H1 (cell line): Measurements from ENCODE around the gene MTF1. TPM values are rescaled to one million over a fixed set of nuclear protein-coding genes. Genes with fewer than 3 reads are reported as not detected.

Experiments used
- CTCF ChIA-PET: fragments of 300-600 bp; sonication (Branson Sonifier 250); formaldehyde crosslinking; loops from one replicate; lab custom pipeline; 2021; ENCODE audit not compliant: partially characterized antibody; lab: Charles Lee
- POLR2A ChIA-PET: fragments of 300-600 bp; sonication (Branson Sonifier 250); formaldehyde crosslinking; loops from one replicate; lab custom pipeline; 2021; ENCODE audit warnings: inconsistent platforms; ENCODE audit not compliant: partially characterized antibody; lab: Charles Lee
- DNase-seq, 2 experiments: peaks; one replicate each; pipeline versions ENCODE4 v3.0.0 to v3.0.0-alpha.2; 2010 to 2022; ENCODE audit warnings: low spot score in 2 of 2, low read depth in 1 of 2, mixed read lengths in 1 of 2
- FAIRE-seq: peaks from 2 replicates; lab custom pipeline; 2011; peaks lifted over from hg19 to GRCh38; lab: Jason Lieb, UNC
- H2AFZ ChIP-seq: 2 replicates; pipeline ENCODE4 v1.8.1; 2012; ENCODE audit warnings: low read length, inconsistent platforms
- H2AK5ac ChIP-seq: 2 replicates; pipeline ENCODE4 v1.6.1; 2013; ENCODE audit warnings: low read depth, low read length
- H2BK120ac ChIP-seq: replicated peaks from 2 replicates; pipeline ENCODE3; 2013; ENCODE audit warnings: low read depth, low read length, inconsistent platforms
- H2BK12ac ChIP-seq: 2 replicates; pipeline ENCODE4 v1.6.1; 2013; ENCODE audit warnings: low read depth, low read length
- H2BK15ac ChIP-seq: 2 replicates; pipeline ENCODE4 v1.6.1; 2013; ENCODE audit warnings: low read length
- H2BK20ac ChIP-seq: 2 replicates; pipeline ENCODE4 v1.6.1; 2013; ENCODE audit warnings: low read length
- H2BK5ac ChIP-seq: 2 replicates; pipeline ENCODE4 v1.6.1; 2013; ENCODE audit warnings: low read depth, low read length
- H3K14ac ChIP-seq: 2 replicates; pipeline ENCODE4 v1.6.1; 2013; ENCODE audit warnings: inconsistent platforms; ENCODE audit not compliant: insufficient read length
- H3K18ac ChIP-seq: 2 replicates; pipeline ENCODE4 v1.6.1; 2013; ENCODE audit warnings: low read length; ENCODE audit errors: extremely low read depth
- H3K23ac ChIP-seq: 2 replicates; pipeline ENCODE4 v1.6.1; 2013; ENCODE audit warnings: inconsistent platforms; ENCODE audit not compliant: insufficient read length
- H3K23me2 ChIP-seq: 2 replicates; pipeline ENCODE4 v1.6.1; 2013; ENCODE audit warnings: low read depth, low read length
- H3K27ac ChIP-seq: 2 replicates; pipeline ENCODE4 v1.6.1; 2011; ENCODE audit warnings: low read depth, low read length, inconsistent platforms
- H3K27me3 ChIP-seq, 4 experiments: replicated peaks in 1 of 4; 1 replicate in 1 of 4; 2 replicates in 3 of 4; pipeline versions ENCODE4 v1.6.1 to v1.8.1; 2011 to 2013; ENCODE audit warnings: low read length in 3 of 4, mild to moderate bottlenecking in 3 of 4, inconsistent platforms in 2 of 4, mixed read lengths in 2 of 4, moderate library complexity in 1 of 4; ENCODE audit not compliant: control insufficient read depth in 3 of 4, insufficient read depth in 3 of 4; ENCODE audit errors: extremely low read depth in 1 of 4
- H3K36me3 ChIP-seq, 4 experiments: 2 replicates each; pipeline versions ENCODE4 v1.6.1 to v1.8.1; 2011 to 2013; ENCODE audit warnings: mild to moderate bottlenecking in 4 of 4, low read length in 3 of 4, moderate library complexity in 2 of 4, control low read depth in 1 of 4, inconsistent platforms in 1 of 4; ENCODE audit not compliant: insufficient read depth in 4 of 4, control insufficient read depth in 2 of 4
- H3K4ac ChIP-seq: replicated peaks from 2 replicates; pipeline ENCODE3; 2013; ENCODE audit warnings: low read length, low read depth, mixed read lengths, inconsistent platforms; ENCODE audit not compliant: insufficient read length
- H3K4me1 ChIP-seq, 4 experiments: replicated peaks in 1 of 4; 1 replicate in 1 of 4; 2 replicates in 3 of 4; pipeline versions ENCODE4 v1.6.1 to v1.8.1; 2011 to 2013; ENCODE audit warnings: low read length in 3 of 4, inconsistent platforms in 2 of 4, mixed read lengths in 1 of 4; ENCODE audit not compliant: insufficient read depth in 4 of 4, control insufficient read depth in 3 of 4
- H3K4me2 ChIP-seq, 2 experiments: 2 replicates each; pipeline versions ENCODE4 v1.6.1 to v1.8.1; 2011 to 2013; ENCODE audit warnings: low read depth in 2 of 2, low read length in 2 of 2, control low read depth in 1 of 2, inconsistent platforms in 1 of 2, mild to moderate bottlenecking in 1 of 2; ENCODE audit not compliant: insufficient read depth in 1 of 2
- H3K4me3 ChIP-seq, 4 experiments: fragments of 200-600, 300-600 bp in 1 of 4; sonication (generic), shearing (Covaris generic), sonication (Bioruptor Twin) in 1 of 4; 2 replicates each; pipeline versions ENCODE4 v1.5.1 to v1.8.1; 2011 to 2016; ENCODE audit warnings: low read length in 4 of 4, low read depth in 3 of 4, control low read depth in 2 of 4, inconsistent platforms in 2 of 4, mild to moderate bottlenecking in 2 of 4, mixed read lengths in 1 of 4, moderate library complexity in 1 of 4; ENCODE audit not compliant: insufficient read depth in 2 of 4; ENCODE audit errors: extremely low read depth in 1 of 4
- H3K56ac ChIP-seq: replicated peaks from 2 replicates; pipeline ENCODE3; 2013; ENCODE audit warnings: low read depth, mild to moderate bottlenecking, mixed read lengths, low read length, inconsistent platforms; ENCODE audit not compliant: insufficient read length
- H3K79me1 ChIP-seq: 2 replicates; pipeline ENCODE4 v1.6.1; 2013; ENCODE audit warnings: low read depth, low read length, control low read depth
- H3K79me2 ChIP-seq, 2 experiments: 2 replicates each; pipeline versions ENCODE4 v1.6.1 to v1.8.1; 2012 to 2013; ENCODE audit warnings: low read length in 2 of 2, mild to moderate bottlenecking in 2 of 2, inconsistent platforms in 1 of 2; ENCODE audit not compliant: insufficient read depth in 2 of 2, control insufficient read depth in 1 of 2
- H3K9ac ChIP-seq, 4 experiments: replicated peaks in 1 of 4; 1 replicate in 1 of 4; 2 replicates in 3 of 4; pipeline versions ENCODE4 v1.6.1 to v1.8.1; 2011 to 2013; ENCODE audit warnings: low read depth in 3 of 4, low read length in 3 of 4, control low read depth in 2 of 4, mild to moderate bottlenecking in 2 of 4, moderate library complexity in 2 of 4, inconsistent platforms in 1 of 4; ENCODE audit errors: extremely low read depth in 1 of 4
- H3K9me3 ChIP-seq, 2 experiments: 2 replicates each; pipeline versions ENCODE4 v1.6.1 to v1.8.1; 2012 to 2013; ENCODE audit warnings: mild to moderate bottlenecking in 2 of 2, moderate library complexity in 2 of 2, control low read depth in 1 of 2, inconsistent platforms in 1 of 2, low read depth in 1 of 2, low read length in 1 of 2, mixed read lengths in 1 of 2; ENCODE audit not compliant: insufficient read depth in 2 of 2
- H4K20me1 ChIP-seq, 2 experiments: replicated peaks in 1 of 2; 2 replicates each; pipeline versions ENCODE3 to v1.8.1; 2011 to 2013; ENCODE audit warnings: inconsistent platforms in 2 of 2, low read length in 2 of 2, mild to moderate bottlenecking in 1 of 2; ENCODE audit not compliant: insufficient read depth in 2 of 2, control insufficient read depth in 1 of 2
- H4K5ac ChIP-seq: 2 replicates; pipeline ENCODE4 v1.6.1; 2013; ENCODE audit warnings: low read length, low read depth, mixed read lengths, inconsistent platforms; ENCODE audit not compliant: insufficient read length
- H4K8ac ChIP-seq: 2 replicates; pipeline ENCODE4 v1.8.0; 2013; ENCODE audit warnings: mild to moderate bottlenecking, moderate library complexity, low read length, inconsistent platforms; ENCODE audit not compliant: insufficient read depth; ENCODE audit errors: extremely low read depth
- H4K91ac ChIP-seq: replicated peaks from 2 replicates; pipeline ENCODE3; 2013; ENCODE audit warnings: low read length, mixed read lengths, inconsistent platforms; ENCODE audit not compliant: insufficient read length
- BACH1 ChIP-seq: IDR thresholded peaks from 2 replicates; pipeline ENCODE4 v1.6.1; 2012; ENCODE audit warnings: low read length, improper control_type of control experiment
- EGR1 ChIP-seq: IDR thresholded peaks from 2 replicates; pipeline ENCODE4 v1.6.1; 2011; ENCODE audit warnings: low read depth, low read length, borderline replicate concordance
- SIRT6 ChIP-seq: IDR thresholded peaks from one replicate; pipeline ENCODE4 v1.7.1; 2012; ENCODE audit warnings: low read length, inconsistent platforms
- SIX5 ChIP-seq: IDR thresholded peaks from 2 replicates; pipeline ENCODE4 v1.6.1; 2011; ENCODE audit warnings: mild to moderate bottlenecking, low read depth, low read length
- TAF7 ChIP-seq: optimal IDR thresholded peaks from 2 replicates; pipeline ENCODE3; 2011; ENCODE audit warnings: low read depth, mild to moderate bottlenecking, inconsistent platforms, low read length, moderate library complexity, borderline replicate concordance
- TBP ChIP-seq: IDR thresholded peaks from 2 replicates; pipeline ENCODE4 v1.6.1; 2011; ENCODE audit warnings: low read depth, low read length, improper control_type of control experiment
- WGBS, 2 experiments: shearing (Covaris generic) in 1 of 2; methylation state at CpG; one replicate each; pipeline versions ENCODE4 v1.1.6 to v1.1.7; 2013 to 2015; ENCODE audit warnings: low lambda C conversion rate in 2 of 2, mixed read lengths in 2 of 2, inconsistent platforms in 1 of 2, low coverage in 1 of 2, missing lambda C conversion rate in 1 of 2; ENCODE audit not compliant: insufficient replicate concordance in 2 of 2, insufficient coverage in 1 of 2, insufficient read length in 1 of 2; ENCODE audit errors: extremely low coverage in 1 of 2, missing lambda C conversion rate in 1 of 2; 5-methylcytosine and 5-hydroxymethylcytosine counted together
- polyA plus RNA-seq, 7 experiments: library from polyadenylated mRNA; depleted of rRNA in 3 of 7; stranded (reverse) in 5 of 7; unstranded in 2 of 7; fragments of >200 nt in 5 of 7; fragments of 200-250 nt in 2 of 7; gene quantifications; 1 replicate in 5 of 7; 2 replicates in 1 of 7; 4 replicates in 1 of 7; pipeline versions ENCODE4 v1.2.1 to v1.2.3, GENCODE V29; 2011 to 2013; ENCODE audit warnings: missing spikeins in 2 of 7, mixed read lengths in 2 of 7
- total RNA-seq: library from RNA; stranded (reverse); fragmentation: NEBNext Ultra II Directional; extraction: Animal tissue kit (Norgen Biotek cat#: 25700); gene quantifications from 2 replicates; pipeline ENCODE4 v1.2.1, GENCODE V29; 2021
- TF ChIP-seq, protein P1 (sequence below): IDR thresholded peaks from 2 replicates; pipeline ENCODE4 v1.6.1; 2012; ENCODE audit warnings: low read length, inconsistent platforms

Gene MTF1
- total and polyA plus RNA-seq, 2 of the 8 experiments (the other 6 are each of a cell fraction or from before 2014, with no cell fraction given) = 4.0 to 15.5 TPM

DNA sequence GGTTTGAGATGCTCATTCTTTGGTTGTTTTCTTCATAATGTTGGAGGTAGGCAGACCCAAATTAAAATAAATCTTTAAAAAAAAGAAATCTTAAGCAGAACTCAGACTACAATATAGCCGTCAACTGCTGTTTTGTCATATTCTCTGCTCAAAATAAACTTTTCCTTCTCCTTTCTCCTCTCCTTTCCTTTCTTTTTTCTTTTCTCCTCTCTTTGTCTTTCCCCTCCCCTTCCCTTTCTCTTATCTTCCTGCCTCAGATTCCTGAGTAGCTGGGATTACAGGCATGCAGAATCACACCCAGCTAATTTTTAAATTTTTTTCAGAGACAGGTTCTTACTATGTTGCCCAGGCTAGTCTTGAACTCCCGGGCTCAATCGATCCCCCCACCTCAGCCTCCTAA is 24.8 kb upstream of the MTF1 start:
- Histone ChIP-seq H4K20me1 (no peaks in the 10 kb centered on the region), H3K4me3 (no peak overlapping the region), H2AK5ac (no peak overlapping the region), H3K4me2 (no peak overlapping the region), H3K23ac (no peak overlapping the region), H3K27me3 (no peaks in the 10 kb centered on the region), H3K23me2 (no peaks in the 10 kb centered on the region), H3K4ac (no peak overlapping the region), H3K56ac (no peak overlapping the region), H3K79me1 (no peaks in the 10 kb centered on the region), H3K9ac (no peak overlapping the region), H4K8ac (no peak overlapping the region), H3K4me1 (no peaks in the 10 kb centered on the region), H3K79me2 (no peaks in the 10 kb centered on the region), H3K9me3 (no peaks in the 10 kb centered on the region), H3K14ac (no peak overlapping the region), H2BK12ac (no peak overlapping the region), H3K36me3 (peaks cover 13 to 51% (median 31%) of the 10 kb centered on the region in 4 experiments), H2BK5ac (no peak overlapping the region), H3K27ac (no peak overlapping the region), H2BK20ac (no peak overlapping the region), H4K91ac (no peak overlapping the region), H2BK120ac (no peak overlapping the region), H2AFZ (no peak overlapping the region), H3K18ac (no peak overlapping the region), H4K5ac (no peak overlapping the region), H2BK15ac (no peak overlapping the region)
- ChIA-PET CTCF (interaction anchor here (1.0 to 2.1 kb wide), 2 partner anchors 9 to 39 kb away, joined by 3 to 6 read pairs; no protein-coding TSS in a partner anchor), POLR2A (interaction anchor here (1.3 kb wide), 1 partner anchor 11 kb away, joined by 3 read pairs; no protein-coding TSS in a partner anchor)
- FAIRE-seq = no peak
- no peak for DNase-seq
- TF ChIP-seq BACH1 (no peak), EGR1 (no peak), TBP (no peak), TAF7 (no peak), SIRT6 (no peak), SIX5 (no peak)
- TF ChIP-seq, protein P1, sequence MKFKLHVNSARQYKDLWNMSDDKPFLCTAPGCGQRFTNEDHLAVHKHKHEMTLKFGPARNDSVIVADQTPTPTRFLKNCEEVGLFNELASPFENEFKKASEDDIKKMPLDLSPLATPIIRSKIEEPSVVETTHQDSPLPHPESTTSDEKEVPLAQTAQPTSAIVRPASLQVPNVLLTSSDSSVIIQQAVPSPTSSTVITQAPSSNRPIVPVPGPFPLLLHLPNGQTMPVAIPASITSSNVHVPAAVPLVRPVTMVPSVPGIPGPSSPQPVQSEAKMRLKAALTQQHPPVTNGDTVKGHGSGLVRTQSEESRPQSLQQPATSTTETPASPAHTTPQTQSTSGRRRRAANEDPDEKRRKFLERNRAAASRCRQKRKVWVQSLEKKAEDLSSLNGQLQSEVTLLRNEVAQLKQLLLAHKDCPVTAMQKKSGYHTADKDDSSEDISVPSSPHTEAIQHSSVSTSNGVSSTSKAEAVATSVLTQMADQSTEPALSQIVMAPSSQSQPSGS = no peak
- 90% methylated on average over 3 of the region's 3 CpGs; no CpG with 5 or more reads in 1 of the 2 experiments for WGBS, 2 experiments
